Right hindlimb (tissue), 1 donor: ENCODE measurements around the gene CALHM2.
A peak's percentile ranks its signal among the peaks of the same experiment; 100 is the strongest.

Experiments used
- DNase-seq: peaks from one replicate; pipeline ENCODE4 v3.0.0-alpha.2; 2018

CALHM2 gene

GRCh38 chr10:103474077-103474476 lies 21.9 kb upstream of the CALHM2 start:
- DNase-seq, result no peak

DNA sequence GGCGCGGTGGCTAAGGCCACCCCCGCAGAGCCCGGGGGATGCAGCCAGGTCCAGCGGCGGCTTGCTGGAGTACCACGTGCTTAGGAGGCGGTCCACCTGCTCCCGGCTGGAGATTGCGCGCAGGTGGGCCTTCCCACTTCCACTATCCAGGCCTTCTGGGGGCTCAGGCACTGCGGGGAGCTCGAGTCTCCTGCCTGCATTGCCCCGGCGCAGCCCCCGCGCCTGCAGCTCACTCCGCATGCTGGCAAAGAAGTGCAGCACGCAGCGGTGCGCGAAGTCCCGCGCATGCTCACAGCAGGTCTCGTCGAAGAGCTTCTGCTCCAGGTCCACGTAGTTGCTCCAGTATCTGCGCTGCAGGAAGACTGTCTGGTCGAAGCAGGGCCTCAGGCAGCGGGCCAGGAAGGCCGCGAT lies 21.1 kb upstream of the CALHM2 start:
- no peak for DNase-seq

GRCh38 chr10:103472005-103472404 lies 19.8 kb upstream of the CALHM2 start:
- no peak for DNase-seq

- no peak for DNase-seq
These were observed 18.8 kb upstream of the CALHM2 start for GRCh38 chr10:103470761-103471653.

GRCh38 chr10:103469201-103469600 lies 17.0 kb upstream of the CALHM2 start:
- no peak for DNase-seq

GRCh38 chr10:103467406-103467805 lies 15.2 kb upstream of the CALHM2 start:
- DNase-seq, result no peak

GRCh38 chr10:103466734-103467133 lies 14.6 kb upstream of the CALHM2 start:
- no peak for DNase-seq

- no peak for DNase-seq
These were observed 13.4 kb upstream of the CALHM2 start for GRCh38 chr10:103465411-103466179.

DNA sequence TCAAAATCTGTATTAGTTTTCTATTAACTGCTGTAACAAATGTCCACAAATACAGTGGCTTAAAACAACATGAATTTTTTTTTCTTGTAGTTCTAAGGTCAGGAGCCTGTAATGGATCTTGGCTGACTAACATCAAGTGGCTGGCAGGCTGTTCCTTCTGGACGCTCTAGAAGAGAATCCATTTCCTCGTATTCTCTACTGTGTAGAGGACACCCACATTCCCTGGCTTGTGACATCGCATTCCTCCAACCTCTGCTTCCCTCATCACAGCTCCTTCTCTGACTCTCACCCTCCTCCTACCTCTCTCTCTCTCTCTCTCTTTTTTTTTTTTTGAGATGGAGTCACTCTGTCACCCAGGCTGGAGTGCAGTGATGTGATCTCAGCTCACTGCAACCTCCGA lies 11.3 kb upstream of the CALHM2 start:
- DNase-seq, result no peak

DNA sequence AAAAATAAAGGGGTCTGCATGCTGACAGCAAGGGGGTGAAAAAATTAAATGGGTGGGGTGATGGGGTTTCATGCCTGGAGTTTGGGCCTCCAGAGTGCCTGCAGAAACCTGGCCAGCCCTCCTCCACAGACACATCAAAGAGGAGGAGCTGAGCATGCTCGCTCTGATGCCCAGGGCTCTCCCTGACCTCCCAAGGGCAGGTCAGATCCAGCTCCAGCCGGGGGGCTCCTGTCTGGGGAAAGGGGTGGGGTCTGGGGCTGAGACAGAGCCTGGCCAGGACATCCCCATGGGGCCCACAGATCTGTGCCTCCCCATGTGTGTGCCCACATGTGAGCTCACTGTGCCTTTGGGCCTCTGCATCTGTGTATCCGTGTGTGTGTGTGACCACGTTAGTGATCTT lies 7.4 kb upstream of the CALHM2 start:
- DNase-seq, result no peak

DNA sequence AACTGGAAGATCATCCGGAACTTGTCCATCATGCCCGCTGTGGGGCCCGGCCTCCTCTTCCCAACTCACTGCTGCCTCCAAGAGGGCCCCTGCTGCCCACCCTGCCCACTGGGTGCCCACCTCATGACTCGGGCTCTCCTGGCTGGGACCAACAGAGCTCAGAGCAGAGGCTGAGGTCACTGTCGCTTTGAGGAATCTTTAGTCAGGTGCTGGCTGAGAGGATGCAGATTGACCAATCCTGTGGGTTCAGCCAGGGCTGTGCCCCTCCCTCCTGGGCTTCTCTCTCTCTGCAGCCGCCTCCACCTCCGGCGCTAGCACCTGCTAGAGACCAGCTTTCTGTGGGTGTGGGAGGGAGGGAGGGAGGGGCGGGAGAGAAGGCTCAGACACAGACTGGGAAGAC lies 6.5 kb upstream of the CALHM2 start, which contains the start of gene CALHM1:
CALHM1 (minus strand) TSS at position 181 of the 400 bp plus-strand sequence; CDS start at position 32, 149 bp downstream.
- DNase-seq, result no peak

DNA sequence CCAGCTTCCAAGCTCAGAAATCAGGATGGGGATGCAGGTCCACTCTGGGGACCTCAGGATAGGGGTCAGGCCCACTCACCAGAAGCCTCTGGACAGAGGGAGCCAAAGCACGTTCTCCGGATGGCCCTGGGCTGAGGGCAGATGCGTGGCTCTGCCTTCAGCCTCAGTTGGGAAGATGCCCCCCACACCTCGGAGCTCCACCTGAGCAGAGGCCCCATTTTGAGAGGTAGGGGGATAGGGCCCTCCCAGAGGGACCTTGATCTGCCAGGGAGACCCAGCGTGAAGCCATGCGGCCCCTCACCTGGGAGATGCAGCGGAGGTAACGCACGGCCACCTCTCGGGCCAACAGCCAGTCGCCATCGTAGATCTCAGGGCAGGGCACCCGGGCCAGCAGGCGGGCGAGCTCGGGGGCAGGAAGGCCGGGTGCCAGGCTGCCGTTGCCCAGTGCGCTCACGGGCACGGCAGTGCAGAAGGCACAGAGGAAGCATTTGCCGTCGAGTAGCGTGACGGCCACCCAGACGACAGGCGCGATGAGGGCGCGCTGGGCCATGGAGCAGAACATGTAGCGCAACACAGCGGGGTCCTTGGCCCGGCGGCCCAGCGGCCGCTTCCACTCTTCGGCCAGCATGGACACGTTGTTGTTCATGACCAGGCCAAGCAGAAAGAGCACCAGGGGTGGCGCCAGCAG lies 5.9 kb upstream of the CALHM2 start:
- no peak for DNase-seq

DNA sequence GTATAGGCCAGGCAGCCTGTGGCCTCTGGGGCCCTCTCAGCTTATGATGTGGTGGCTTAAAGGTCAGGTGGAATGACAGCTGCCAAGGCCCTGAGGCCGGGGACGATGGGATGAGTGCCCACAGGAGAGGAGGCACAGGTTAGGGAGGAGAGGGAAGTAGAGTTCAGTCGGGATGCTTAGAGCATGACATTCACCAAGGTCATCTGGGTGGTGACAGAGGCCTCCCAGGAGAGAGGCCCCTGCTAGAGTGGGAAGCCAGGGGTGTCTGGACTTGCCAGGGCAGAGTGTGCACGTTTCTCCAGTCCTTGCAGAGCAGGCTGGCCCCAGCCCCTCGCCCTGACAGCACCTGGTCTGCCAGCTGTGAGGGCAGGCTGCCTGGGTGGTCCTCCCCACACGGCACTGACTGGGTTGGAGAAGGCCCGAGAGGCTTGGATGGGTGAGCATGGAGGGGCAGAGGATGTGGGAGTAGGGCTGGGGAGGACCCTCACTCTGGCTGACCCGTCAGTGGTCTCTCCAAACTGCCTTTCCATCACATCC lies 5.1 kb upstream of the CALHM2 start:
- no peak for DNase-seq

- no peak for DNase-seq
These were observed 4.0 kb upstream of the CALHM2 start for GRCh38 chr10:103456074-103456660.

- no peak for DNase-seq
These were observed 3.1 kb upstream of the CALHM2 start for GRCh38 chr10:103455235-103455634.

- DNase-seq, result no peak
These were observed 1.9 kb upstream of the CALHM2 start for GRCh38 chr10:103454026-103454425.

- no peak for DNase-seq
These were observed 498 bp upstream of the CALHM2 start for GRCh38 chr10:103452506-103453230.

DNA sequence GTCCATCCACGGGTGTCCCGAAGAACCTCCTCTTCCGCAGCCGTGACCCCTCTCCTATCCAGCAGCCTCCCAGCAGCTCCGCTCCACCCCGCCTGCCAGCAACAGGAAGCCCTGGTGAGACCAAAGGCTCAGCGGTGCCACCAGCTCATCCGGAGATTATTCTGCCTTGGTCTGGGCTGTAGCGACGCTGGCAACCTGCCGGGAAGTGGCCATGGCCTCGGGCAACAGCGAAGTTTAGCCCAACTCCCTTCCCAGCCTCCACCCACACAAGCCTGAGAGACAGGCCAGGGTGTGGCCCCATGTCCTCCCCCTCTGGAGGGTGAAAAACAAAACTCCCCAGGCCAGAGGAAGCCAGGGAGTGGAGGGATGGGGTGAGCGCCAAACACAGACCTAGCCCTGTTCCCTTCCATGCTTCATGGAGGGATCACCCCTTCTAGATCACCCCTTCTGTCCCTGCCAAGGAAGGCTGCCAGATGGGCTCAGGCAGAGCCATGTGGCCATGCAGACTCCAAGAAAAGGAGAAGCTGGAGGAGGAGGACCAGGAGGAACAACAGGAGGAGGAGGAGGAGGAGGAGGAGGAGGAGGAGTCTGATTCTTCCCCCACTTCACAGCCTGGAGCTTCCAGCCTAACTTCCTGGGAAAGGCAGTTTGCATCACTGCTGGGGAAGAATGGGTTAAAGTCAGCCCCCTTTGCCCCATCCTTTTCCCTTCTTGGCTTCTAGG lies 918 bp downstream of the CALHM2 start:
- DNase-seq, result peak; percentile 49

GRCh38 chr10:103450201-103450695 lies 1.9 kb downstream of the CALHM2 start:
- DNase-seq, result no peak

GRCh38 chr10:103449208-103450144 lies 2.7 kb downstream of the CALHM2 start:
- no peak for DNase-seq
